GM21528 (cell line): ENCODE data around the gene BFSP2.

Source experiments
- ATAC-seq: cut with Tn5 transposase; IDR thresholded peaks from one replicate; pipeline ENCODE4 v1.9.1; 2021; ENCODE audit warnings: mild to moderate bottlenecking, moderate library complexity; ENCODE audit not compliant: unreplicated experiment, low FRiP score

BFSP2 gene, protein sequence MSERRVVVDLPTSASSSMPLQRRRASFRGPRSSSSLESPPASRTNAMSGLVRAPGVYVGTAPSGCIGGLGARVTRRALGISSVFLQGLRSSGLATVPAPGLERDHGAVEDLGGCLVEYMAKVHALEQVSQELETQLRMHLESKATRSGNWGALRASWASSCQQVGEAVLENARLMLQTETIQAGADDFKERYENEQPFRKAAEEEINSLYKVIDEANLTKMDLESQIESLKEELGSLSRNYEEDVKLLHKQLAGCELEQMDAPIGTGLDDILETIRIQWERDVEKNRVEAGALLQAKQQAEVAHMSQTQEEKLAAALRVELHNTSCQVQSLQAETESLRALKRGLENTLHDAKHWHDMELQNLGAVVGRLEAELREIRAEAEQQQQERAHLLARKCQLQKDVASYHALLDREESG

DNA sequence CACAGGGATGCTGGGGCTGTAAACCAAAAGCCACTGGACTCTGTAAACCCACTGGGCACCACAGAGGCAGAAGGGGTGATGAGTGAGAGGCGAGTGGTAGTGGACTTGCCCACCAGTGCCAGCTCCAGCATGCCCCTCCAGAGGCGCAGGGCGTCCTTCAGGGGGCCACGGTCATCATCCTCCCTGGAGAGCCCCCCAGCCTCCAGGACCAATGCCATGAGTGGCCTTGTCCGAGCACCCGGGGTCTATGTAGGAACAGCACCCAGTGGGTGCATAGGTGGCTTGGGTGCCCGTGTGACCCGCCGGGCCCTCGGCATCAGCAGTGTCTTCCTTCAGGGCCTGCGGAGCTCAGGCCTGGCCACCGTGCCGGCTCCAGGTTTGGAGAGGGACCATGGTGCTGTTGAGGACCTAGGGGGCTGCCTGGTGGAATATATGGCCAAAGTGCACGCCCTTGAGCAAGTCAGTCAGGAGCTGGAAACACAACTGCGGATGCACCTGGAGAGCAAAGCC, at the start of gene BFSP2:
TSS of gene BFSP2 (plus strand) at position 51 of the 510 bp plus-strand sequence. CDS start at position 79, 28 bp downstream.
- no peak for ATAC-seq

DNA sequence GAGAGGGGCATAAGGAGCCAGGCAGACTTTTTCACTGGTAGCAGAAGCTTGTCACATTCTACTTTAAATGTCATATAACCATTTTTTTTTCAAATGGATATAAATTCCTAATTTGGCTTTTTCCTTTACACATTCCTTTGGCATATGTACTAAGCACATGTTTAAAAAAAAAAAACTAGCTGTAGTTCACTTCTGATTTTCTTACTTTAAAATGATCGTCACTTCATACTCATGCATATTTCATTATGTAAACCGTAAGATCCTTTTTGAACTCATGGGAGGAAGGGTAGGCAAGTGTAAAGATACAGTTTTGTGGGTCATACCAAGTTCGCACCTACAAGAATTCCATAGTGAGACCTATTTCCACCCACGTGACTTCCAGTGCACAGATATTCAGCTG, 45.1 kb upstream of the BFSP2 start:
- no peak for ATAC-seq

DNA sequence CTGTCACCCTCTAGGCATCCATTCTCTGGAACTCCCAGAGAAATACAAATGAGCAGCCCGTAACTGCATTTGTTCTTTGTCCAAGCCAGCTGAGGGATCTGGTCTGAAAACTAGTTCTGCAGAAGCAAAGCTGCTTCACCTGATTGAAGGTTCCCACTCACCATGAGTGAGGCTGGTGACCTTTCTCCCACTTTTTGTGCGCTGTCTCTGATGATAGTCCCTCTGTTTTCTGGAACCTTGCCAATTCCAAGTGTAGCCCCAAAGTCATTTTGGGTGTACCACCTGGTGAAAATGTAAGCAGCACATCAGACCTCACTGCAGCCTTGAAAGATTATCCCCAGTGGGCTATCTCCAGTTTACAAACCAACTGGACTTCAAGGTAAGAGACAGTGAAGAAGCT, 39.4 kb upstream of the BFSP2 start:
- ATAC-seq: no peak

DNA sequence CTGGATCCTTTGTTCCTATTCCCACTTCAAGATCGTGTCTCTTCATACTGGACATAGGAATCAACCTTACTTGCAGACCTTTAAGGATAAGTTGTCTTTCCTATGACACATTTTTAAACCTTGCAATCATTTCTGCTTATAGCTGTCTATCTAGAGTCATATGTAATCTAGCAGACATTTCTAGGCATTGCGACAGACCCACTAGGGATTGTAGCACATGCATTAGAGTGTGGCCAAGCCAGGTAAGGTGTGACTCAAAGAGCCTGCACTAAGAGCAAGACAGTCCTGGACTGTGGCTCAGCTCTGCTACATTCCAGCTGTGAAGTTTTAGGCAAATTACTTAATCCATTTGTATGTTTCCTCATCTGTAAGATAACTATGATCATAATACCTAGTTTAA, 38.8 kb upstream of the BFSP2 start:
- ATAC-seq: no peak

DNA sequence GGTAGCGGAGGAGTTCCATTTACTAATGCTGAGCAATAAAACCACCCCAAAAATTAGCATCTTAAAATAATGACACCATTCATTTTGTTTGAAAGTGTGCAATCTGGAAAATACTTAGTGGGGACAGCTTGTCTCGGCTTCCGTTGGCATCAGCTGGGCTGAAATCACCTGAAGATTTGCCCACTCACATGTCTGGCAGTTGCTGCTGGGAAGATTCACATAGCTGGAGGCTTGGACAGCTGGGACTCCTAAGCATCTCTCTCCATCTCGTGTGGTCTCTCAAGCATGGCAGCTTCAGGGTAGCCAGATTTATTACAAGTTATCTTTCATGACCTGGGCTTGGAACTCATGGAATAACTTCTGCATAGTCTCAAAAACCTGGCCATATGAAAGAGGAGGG, 38.4 kb upstream of the BFSP2 start:
- no peak for ATAC-seq

DNA sequence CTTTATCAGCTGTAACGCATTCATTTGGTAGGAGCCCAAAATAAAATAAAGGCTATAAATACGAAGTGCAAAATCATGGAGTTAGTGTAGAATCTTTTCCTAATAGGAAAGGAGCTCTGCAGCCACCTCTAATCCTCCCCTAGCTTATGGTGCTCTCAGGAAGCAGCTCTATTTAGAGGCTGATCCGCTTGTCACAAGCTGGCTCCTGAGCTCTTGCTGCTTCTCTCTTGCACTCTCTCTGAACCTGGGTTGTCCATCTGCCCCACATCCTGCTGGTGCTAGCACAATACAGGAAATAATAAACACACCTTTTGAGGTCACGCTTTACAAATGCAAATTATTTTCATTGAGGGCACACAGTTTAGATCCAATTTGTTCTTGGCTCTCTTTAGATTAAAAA, 37.3 kb upstream of the BFSP2 start:
- no peak for ATAC-seq

DNA sequence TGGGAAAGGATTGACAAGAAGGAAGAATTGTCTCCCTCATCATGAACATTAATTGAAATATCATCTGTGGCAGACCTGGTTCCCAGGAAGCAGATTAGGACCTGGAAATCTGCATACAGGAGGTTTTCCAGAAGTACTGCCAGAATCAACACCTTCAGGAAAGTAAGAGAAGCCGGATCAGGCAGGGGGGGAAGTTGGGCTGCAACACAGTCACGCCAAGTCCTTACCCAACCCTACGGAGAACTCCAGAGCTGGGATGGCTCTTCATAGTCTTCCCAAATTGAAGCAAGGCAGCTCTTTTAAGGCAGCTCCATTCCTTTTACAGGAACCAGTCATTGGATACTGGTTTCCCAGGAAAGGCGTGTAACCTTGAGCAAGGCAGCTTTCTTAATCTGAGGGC, 35.2 kb upstream of the BFSP2 start:
- ATAC-seq: no peak

DNA sequence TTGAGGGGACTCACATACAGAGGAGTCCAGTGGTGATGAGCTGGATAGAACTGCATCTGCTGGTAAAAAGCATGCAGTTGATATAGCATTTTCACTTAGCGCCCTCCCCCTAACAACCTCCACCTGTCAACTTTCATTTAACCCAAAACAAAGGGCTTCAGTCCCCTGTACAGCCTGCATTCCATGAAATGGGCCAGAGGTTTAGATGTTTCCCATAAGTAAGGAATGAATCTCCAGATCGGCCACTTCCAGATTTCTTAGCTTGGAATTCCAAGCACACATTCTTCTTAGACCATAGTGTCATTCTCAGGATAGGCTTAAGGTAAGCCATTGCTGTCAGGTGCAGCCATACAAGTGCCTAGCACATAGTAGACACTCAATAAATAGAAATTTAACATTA, 32.9 kb upstream of the BFSP2 start:
- no peak for ATAC-seq

DNA sequence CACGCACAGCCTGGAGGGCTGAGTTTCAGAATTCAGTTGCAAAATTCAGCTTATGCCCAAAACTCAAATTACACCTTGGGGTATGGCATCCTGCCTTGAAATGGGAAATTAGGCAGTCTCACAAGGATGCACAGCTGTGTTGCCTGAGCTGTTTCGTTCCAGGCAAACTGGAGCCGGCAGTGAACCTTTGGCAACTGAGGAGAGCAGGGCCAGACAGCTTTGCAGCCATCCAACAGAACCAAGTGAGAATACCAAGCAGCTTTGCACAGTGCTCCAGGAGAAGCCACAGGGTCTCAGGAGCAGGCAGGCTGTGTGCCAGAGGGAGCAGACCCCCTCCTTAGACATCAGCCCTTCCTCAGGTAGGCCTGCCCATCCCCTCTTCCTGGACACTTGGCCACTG, 32.5 kb upstream of the BFSP2 start:
- ATAC-seq: no peak

DNA sequence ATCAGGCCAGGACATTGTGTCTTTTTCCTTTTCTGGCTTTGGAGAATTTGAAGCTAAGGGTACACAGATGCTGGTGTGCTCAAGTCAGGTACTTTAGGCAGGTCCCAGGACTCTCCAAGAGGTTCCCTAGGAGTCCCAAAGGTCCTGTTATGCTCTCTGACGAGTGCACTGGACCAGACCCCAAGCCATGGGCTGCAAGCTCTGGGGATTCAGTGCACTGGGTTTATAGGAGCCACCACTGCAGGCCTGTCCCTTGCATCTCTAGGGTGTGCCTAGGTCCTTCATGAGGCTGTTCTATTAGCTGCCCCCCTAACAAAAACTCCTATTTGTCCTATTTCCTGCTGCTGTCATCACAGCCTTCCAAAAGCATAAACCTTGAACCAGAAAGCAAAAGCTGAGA, 31.9 kb upstream of the BFSP2 start:
- no peak for ATAC-seq

DNA sequence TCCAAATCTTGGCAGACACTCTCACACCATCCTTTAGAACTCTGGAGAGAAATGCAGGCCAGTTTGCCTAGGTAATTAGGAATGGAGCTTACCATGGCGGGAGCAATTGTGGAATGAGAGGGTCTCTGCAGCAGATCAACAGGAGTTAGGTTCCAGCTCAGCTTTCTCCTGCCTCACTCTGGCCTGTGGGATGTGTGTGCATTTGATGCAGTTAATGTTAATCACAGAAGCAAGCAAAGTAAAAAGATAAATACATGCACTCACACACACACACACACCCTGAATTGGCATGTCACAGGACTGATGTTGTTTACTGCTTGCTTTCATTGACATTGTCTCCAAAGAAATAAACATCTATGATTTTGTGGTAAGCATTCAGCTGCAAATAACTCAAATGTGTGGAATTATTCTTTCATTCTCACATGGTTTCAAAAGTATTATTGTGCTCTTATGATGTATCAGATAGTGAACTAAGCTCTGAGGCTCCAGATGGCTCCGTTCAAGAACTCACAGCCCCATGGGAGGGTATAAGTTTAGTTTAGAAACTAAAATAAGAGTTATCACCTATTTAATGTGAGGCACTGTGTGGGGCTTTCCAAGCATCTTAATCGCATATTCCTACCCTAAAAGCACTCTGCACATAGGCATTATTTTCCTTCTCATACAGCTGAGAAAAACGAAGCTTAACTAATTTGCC, 31.3 kb upstream of the BFSP2 start:
- ATAC-seq: no peak

DNA sequence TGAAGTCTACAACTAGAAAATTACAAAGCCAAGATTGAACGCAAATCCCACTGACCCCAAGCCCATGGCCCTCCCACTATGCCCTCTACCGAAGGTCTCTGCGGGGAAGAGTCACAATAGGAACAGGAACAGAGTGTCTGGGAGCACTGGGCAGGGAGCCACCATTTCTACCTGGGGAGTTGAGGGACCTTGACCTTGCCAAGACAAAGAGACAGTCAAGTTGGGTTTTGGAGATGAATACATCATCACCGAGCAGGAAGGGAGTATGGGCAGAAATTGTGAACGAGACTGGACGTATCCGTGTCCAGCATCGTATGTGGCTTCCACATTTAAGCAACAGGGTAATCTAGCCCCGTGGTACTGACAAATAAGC, 30.8 kb upstream of the BFSP2 start:
- no peak for ATAC-seq

DNA sequence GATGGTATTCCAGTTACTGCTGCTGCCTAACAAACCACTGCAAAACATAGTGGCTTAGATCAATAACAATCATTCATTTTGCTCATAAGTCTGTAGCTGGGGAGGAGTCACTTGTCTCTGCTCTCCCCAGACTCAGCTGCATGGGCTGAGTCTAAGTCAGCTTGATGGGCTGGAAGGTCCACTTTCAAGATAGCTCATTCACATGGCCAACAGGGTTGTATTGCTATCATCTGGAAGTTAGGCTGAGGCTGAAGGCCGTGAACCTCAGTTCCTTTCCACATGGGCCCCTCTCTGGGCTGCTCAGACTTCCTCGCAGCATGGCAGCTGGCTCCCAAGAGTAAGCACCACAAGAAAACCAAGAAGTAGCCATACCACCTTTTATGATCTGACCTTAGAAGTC, 28.7 kb upstream of the BFSP2 start:
- no peak for ATAC-seq

DNA sequence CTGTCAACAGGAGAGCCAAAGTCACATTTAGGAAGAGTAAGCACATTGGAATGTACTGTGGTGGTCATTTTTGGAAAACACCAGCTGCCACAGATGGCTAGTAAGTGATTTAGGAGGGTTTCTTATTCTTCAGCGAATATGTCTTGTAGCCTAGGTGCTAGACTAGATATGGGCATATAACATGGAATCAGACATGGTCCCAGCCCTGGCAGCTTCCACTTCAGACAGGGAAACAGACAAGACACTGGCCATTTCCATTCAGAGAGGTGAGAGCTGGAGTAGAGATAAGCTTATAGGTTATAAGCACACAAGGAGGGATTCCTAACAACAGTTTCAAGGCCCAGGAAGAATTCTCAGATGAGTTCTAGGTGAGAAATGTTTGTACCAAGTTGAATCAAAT, 28.2 kb upstream of the BFSP2 start:
- no peak for ATAC-seq

DNA sequence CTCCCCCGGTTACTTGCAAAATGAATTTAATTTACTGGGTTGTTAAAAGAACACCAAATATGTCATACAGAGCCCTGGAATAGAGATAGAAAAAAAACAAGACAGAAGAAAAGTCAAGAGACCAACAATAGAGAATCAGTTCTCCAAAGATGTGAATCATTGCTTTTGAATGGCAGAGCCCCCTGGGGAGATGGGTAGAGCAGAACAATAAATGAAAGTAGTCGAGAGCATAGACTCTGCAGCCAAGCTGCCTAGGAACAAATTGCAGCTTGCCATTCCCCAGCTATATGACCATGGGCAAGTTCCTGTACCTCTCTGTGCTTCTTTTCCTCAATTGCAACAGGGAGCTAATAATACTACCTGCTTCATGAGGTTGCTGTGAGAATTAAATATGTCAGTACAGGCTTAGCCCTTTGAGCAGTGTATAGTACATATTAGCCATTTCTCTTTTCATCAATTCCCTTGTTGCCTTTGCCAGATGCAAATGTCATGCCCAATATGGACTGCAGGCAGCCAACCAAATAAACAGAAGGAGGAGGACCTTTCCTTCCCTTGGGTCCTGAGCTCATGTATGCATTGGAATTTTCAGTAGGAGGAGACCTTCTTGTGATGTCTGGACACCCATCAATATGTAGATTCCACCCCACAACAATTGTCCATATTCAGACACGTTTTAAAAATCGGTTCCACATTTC, 25.0 kb upstream of the BFSP2 start:
- no peak for ATAC-seq

DNA sequence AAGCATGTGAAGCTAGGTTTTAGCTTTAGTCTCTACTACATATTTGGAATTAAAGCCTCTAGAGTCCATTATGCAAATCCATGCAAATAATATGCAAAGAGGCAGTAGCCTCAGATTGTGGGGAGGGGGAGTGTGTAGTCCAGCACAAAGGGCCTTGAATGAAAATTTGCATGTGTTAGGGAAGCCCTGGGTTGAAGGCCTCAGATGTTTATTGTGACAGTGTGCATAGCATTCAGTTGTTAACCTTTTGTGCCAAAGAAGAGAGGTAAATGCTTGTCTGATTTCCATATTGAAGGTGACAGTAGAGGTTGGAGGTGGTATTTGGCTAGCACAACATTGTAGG, 24.5 kb upstream of the BFSP2 start:
- no peak for ATAC-seq

DNA sequence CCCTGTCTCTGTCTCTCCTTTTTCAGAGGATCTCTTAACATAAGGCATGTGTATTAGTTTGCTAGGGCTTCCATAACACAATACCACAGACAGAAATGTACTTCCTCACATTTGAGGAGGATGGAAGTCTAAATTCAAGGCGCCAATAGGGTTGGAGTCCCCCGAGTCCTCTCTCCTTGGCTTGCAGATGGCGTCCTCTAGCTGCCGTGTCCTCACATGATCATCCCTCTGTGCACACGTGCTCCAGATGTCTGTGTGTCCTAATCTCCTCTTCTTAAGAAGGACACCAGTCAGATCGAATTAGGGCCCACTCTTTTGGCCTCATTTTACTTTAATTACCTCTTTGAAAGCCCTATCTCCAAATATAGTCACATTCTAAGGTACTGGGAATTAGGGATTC, 23.0 kb upstream of the BFSP2 start:
- ATAC-seq: no peak

DNA sequence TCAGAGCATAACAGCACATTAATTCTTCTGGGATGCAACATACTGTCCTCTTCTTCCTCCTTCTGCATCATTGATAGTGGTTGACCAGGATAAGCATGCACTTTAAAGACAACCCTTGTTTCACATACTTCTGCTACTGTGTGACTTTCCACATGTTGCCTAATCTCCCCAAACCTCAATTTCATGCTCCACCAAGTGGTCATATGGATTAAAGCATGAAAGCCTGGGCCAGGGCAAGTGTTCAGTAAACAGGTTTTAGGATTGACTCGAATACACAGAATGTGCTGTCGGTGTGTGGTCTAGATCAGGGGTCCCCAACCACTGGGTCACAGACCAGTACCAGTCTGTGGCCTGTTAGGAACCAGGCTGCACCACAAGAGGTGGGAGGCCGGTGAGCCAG, 22.5 kb upstream of the BFSP2 start:
- ATAC-seq: no peak

DNA sequence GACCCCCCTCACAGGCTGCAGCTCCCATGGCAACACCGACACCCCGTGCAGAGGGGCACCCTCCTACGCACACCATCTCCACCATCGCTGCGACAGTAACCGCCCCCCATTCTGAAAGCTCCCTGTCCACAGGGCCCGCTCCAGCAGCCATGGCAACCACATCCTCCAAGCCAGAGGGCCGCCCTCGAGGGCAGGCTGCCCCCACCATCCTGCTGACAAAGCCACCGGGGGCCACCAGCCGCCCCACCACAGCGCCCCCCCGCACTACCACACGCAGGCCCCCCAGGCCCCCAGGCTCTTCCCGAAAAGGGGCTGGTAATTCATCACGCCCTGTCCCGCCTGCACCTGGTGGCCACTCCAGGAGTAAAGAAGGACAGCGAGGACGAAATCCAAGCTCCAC, 19.9 kb upstream of the BFSP2 start:
- no peak for ATAC-seq

DNA sequence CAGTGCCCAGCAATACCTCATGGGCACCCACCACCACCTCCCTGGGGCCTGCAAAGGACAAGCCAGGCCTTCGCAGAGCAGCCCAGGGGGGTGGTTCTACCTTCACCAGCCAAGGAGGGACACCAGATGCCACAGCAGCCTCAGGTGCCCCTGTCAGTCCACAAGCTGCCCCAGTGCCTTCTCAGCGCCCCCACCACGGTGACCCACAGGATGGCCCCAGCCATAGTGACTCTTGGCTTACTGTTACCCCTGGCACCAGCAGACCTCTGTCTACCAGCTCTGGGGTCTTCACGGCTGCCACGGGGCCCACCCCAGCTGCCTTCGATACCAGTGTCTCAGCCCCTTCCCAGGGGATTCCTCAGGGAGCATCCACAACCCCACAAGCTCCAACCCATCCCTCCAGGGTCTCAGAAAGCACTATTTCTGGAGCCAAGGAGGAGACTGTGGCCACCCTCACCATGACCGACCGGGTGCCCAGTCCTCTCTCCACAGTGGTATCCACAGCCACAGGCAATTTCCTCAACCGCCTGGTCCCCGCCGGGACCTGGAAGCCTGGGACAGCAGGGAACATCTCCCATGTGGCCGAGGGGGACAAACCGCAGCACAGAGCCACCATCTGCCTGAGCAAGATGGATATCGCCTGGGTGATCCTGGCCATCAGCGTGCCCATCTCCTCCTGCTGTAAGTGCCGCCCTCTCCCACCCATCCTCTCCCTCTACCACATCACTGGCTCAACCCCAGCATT, 19.2 kb upstream of the BFSP2 start:
- no peak for ATAC-seq
